ENCODE measurements around the gene SH2B2.
"Not testable (repeated sequence)": the region's sequence is repeated elsewhere in the genome, so short reads cannot be mapped to it uniquely, and the experiment has no call there.

SH2B2 gene

GRCh38 chr7:102303669-102304422 lies 17.2 kb downstream of the SH2B2 start:
- DNase-seq (ENCODE audit: low read depth in 4 of 4, low spot score in 1 of 4) = no peak

DNA sequence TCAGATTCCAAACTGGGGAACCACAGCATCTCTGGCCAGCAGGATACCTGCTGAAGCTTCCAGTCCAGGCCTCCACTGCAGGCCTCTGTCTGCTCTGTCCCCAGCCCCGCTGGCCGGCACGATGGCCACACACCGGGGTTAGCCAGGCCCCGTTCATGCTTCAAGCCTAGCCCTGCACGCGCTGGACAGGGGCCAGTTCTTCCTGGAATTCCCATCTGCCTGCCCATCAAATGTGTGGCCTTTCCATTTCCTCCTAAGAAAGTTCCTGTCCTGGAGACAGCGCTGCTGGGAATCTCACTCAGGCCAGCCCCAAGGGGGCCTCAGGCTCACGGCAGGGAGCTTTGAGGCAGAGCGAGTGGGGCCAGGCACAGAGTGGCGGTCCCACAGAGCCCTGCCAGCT lies 18.0 kb downstream of the SH2B2 start:
- DNase-seq (ENCODE audit: low read depth in 4 of 4, low spot score in 1 of 4) = no peak

DNA sequence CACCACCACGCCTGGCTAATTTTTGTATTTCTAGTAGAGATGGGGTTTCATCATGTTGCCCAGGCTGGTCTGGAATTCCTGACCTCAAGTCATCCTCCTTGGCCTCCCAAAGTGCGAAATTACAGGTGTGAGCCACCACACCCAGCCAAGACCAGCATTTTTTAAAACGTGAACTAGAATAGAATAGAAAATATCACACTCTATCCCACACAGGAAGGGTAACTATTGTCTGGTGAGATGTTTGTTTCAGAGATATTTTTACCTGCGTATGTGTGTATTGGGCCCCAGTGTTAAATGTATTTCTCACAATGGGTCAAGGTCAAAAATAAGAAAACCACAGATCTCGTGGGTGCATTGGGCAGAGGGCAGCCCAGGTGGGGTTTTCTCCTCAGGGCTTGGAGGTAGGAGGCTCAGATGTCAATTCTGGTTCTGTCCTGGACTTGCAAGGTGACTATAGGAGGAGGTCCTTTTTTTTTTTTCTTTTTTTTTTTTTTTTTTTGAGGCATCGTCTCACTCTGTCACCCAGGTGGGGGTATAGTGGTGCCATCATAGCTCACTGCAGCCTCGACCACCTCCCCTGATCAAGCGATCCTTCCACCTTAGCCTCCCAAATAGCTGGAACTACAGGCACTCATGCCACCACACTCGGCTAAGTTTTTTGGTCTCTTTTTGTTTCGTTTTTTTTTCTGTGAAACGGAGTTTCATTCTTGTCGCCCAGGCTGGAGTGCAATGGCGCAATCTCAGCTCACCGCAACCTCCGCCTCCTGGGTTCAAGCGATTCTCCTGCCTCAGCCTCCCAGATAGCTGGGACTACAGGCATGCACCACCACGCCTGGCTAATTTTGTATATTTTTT lies 19.0 kb downstream of the SH2B2 start:
- no peak for DNase-seq (ENCODE audit: low read depth in 4 of 4, low spot score in 1 of 4)

DNA sequence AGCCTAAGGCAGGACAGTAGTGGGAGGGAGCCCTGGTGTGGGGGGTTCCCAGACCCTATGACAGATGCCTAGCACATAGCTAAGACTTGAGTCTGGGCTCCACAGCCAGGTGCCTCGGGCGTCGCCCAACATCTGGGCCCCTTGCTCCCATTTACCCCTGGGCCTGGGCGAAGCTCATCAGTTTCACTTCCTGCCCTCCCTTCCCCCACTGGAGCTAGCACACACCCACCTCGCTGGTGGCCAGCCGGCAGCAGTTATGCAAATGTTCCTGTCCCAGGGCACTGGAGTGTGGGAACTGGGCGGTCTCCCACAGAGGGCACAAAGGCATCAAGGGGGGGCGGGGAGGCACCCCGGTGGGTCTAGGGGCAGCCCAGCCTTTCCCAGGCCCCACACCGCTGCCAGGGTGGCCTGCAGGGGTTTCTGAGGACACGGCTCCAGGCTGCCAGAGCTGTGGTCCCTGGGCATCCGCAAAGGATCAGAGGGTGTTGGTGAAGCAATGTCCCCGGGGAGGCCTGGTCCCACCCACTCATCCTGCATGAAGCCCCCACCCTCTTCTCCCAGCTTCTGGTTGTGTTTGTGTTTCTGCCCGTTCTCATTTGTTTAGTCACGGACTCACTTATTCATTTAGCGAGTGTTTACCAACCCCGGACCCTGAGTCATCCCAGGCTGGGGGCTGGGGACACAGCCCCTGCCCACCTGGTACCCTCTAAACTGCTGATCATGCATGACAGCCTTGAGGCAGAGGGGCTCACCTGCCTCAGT lies 20.4 kb downstream of the SH2B2 start:
- no peak for DNase-seq (ENCODE audit: low read depth in 4 of 4, low spot score in 1 of 4)

GRCh38 chr7:102310414-102310815 lies 23.7 kb downstream of the SH2B2 start:
- no peak for DNase-seq (ENCODE audit: low read depth in 4 of 4, low spot score in 1 of 4)

DNA sequence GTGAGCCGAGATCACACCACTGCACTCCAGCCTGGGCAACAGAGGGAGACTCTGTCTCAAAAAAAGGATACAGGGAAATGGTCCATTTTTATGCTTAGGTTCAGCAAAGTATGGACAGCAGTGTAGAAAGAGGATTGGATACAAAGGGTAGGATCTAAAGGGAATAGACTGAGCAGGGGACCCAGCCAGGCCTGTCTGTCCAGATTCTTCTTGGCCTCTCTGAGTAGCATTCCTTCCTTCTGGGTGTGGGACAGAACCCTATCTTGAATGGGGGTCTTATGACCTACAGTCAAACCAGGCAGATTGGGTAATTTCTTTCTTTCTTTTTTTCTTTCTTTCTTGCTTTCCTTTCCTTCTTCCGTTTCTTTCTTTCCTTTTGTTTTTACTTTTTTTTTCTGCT lies 25.6 kb downstream of the SH2B2 start:
- DNase-seq (ENCODE audit: low read depth in 4 of 4, low spot score in 1 of 4) = no peak

DNA sequence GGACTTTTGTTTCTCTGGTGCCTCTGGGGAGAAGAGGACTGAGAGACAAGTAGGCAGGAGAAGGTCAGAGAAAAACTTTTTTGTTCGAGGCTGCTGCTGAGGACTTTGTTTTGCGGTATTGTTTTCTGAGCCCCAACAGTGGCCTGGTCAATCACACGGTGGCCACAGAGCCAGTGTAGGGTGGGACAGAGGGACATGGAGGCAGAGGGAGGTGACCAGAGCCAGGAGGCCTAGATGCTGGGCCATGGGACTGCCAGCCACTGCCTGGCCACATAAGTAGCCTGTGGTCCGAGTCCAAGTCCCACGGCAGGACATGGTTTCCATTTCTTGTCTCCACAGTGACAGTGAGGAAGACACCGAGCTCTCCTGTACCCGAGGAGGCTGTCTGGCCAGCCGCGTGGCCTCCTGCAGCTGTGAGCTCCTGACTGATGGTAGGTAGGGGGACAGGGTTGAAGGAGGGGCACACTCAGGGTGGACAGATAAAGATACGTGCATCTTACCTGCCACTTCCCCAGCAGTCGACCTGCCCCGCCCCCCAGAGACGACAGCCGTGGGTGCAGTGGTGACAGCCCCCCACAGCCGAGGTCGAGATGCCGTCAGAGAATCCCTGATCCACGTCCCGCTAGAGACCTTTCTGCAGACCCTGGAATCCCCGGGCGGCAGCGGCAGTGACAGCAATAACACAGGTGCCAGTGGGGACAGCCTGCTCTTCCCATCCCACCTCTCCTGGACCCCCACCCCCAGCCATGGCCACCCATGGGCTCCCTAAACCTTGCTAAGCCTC lies 27.5 kb downstream of the SH2B2 start:
- no peak for DNase-seq (ENCODE audit: low read depth in 4 of 4, low spot score in 1 of 4)

- no peak for DNase-seq (ENCODE audit: low read depth in 4 of 4, low spot score in 1 of 4)
Observed at GRCh38 chr7:102317231-102318059, 30.8 kb downstream of the SH2B2 start.

DNA sequence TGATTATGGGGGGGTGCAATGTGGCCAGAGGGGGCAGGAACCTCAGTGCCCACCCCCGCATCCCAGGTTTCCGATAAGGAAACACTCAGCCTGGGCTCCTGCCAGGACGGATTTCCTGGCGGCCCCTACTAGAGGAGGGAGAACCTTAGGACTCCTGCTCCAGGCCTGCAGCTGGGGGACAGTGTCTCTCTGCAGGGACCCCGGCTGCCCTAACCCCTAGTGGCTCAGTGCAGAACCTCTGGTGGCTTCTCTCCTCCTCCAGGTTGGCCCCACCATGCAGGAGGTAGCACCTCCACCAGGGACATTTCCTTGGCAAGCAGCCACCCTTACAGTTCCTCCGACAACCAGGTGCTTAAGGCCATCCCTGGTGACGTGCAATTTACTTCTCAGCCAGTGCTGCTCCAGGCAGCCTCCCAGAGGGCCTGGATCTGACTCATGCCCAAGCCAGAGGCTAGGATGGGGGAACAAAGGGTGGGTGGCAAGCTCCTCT lies 31.9 kb downstream of the SH2B2 start:
- DNase-seq (ENCODE audit: low read depth in 4 of 4, low spot score in 1 of 4) = no peak

DNA sequence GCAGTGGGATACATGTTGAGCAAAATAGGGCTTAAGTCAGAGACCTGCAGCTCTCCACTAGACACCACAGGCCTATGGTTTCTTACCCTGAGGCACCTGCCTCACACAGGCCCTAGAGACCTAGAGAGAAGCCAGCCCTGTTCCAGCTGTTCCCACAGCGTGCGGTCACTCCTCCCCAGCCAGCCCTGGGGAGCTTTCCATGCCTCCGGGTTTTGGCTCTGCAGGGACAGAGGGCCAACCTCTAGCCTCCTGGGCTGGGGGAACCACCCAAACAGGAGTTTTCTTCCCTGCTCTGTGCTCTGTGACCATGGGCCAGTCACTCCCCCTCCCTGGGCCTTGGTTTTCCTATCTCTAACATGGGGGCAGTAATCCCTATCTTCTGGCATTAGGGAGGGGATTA lies 33.0 kb downstream of the SH2B2 start:
- DNase-seq (ENCODE audit: low read depth in 4 of 4, low spot score in 1 of 4) = no peak

DNA sequence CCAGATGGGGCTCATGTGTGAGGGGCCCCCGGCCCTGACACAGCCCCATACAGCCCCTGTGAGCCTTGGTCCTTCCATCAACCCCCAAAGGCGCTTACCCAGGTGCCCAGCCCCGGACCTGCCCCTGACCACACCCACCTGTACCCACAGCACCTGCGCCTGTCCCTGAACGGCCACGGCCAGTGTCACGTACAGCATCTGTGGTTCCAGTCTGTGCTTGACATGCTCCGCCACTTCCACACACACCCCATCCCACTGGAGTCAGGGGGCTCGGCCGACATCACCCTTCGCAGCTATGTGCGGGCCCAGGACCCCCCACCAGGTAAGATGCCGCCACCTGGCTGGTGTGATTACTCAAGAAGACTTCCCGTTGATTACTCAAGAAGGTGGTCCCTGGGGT lies 33.5 kb downstream of the SH2B2 start:
- no peak for DNase-seq (ENCODE audit: low read depth in 4 of 4, low spot score in 1 of 4)

DNA sequence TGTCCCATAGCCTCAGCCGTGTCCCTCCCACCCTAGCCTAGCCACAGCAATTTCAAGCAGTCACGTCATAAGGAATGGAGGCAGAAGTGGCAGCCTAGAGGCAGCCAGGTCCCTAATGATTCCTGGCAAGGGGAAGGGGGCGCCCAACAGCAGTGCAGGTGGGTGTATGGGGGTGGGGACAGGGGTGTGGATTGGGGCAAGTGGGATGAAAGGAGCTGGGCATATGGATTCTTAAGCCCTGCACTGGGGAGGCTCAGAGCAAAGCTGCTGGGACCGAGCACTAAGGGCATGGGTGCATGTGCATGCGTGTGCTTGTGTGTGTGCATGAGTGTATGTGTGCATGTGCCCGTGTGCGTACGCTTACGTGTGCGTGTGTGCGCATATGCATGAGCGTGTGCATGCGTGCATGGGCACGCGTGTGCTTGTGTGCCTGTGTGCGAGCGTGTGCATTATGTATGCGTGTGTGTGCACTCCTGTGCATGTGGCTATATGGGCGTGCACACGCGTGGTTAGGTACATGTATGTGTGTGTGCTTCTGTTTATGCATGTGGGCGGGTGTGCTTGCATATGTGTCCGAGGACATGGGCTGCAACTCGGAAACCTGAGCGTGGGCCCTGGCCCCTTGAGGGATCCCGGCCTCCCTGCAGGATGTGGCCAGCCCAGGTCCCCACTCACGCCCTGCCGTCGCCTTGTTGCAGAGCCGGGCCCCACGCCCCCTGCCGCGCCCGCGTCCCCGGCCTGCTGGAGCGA lies 34.1 kb downstream of the SH2B2 start:
- no peak for DNase-seq (ENCODE audit: low read depth in 4 of 4, low spot score in 1 of 4)

DNA sequence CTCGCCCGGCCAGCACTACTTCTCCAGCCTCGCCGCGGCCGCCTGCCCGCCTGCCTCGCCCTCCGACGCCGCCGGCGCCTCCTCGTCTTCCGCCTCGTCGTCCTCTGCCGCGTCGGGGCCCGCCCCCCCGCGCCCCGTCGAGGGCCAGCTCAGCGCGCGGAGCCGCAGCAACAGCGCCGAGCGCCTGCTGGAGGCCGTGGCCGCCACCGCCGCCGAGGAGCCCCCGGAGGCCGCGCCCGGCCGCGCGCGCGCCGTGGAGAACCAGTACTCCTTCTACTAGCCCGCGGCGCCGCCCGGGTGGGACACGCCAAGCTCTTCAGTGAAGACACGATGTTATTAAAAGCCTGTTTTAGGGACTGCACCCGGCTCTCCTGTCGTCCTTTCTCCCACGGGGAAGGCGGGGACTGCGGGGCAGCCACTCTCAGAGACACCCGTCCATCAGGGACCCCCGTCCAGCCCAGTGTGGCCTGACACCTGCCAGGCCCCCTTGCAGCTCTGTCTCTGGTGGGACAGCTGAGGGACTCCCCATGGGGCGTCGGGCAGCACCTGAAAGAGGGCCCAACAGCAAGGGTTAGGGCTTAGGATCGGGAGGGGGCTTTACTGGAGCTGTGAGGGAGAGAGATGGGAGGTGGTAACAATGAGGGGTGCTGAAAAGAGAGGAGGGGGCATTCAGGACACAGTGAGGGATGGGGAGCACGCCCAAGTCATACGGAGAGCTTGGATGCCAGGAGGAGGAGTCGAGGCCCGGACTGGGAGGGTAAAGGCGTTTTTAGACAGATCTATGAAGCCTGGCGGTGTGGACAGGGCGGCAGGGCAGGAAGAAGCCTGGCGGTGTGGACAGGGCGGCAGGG lies 34.9 kb downstream of the SH2B2 start:
- no peak for DNase-seq (ENCODE audit: low read depth in 4 of 4, low spot score in 1 of 4)

GRCh38 chr7:102322202-102322715 lies 35.6 kb downstream of the SH2B2 start:
- no peak for DNase-seq (ENCODE audit: low read depth in 4 of 4, low spot score in 1 of 4)

GRCh38 chr7:102323914-102324195 lies 37.2 kb downstream of the SH2B2 start:
- no peak for DNase-seq (ENCODE audit: low read depth in 4 of 4, low spot score in 1 of 4)

GRCh38 chr7:102325106-102325505 lies 38.4 kb downstream of the SH2B2 start:
- DNase-seq (ENCODE audit: low read depth in 4 of 4, low spot score in 1 of 4) = not testable (repeated sequence)

- DNase-seq (ENCODE audit: low read depth in 4 of 4, low spot score in 1 of 4) = no peak
Observed at GRCh38 chr7:102326157-102326889, 39.7 kb downstream of the SH2B2 start.

GRCh38 chr7:102327183-102327582 lies 40.5 kb downstream of the SH2B2 start:
- DNase-seq (ENCODE audit: low read depth in 4 of 4, low spot score in 1 of 4) = not testable (repeated sequence)
